ENCODE data around the gene SHC3. TPM values are rescaled to one million over a fixed set of nuclear protein-coding genes. Genes with fewer than 3 reads are reported as not detected.

SHC3 gene
- total RNA-seq, 1 experiment from 2014 or later = 0.27 TPM

DNA sequence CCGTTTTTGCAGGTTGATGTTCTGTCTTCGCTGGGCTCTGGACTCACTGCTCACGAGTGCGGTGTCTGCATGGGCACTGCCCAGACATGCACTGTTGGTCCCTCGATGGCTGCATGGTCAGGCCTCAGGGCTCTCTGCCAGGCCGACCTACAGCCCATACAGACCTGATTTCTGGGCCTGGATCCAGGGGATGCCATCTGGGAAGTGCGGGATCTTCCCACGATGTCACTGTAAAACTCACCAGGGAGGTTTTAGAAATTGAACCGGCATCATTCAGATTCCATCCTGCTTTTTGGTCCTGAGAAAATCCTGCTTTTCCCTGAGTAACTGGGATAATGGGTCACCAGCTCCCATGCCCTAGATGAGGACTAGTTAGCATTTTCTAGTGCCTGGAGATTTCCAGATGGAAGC, 178.2 kb downstream of the SHC3 start (continued):
- TF ChIP-seq, protein P1, sequence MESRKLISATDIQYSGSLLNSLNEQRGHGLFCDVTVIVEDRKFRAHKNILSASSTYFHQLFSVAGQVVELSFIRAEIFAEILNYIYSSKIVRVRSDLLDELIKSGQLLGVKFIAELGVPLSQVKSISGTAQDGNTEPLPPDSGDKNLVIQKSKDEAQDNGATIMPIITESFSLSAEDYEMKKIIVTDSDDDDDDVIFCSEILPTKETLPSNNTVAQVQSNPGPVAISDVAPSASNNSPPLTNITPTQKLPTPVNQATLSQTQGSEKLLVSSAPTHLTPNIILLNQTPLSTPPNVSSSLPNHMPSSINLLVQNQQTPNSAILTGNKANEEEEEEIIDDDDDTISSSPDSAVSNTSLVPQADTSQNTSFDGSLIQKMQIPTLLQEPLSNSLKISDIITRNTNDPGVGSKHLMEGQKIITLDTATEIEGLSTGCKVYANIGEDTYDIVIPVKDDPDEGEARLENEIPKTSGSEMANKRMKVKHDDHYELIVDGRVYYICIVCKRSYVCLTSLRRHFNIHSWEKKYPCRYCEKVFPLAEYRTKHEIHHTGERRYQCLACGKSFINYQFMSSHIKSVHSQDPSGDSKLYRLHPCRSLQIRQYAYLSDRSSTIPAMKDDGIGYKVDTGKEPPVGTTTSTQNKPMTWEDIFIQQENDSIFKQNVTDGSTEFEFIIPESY (IDR thresholded peaks at IDR 0.05; ENCODE audit: extremely low read depth, insufficient replicate concordance, low read length) = no peak
- TF ChIP-seq ZFX (IDR thresholded peaks at IDR 0.05) = no peak
- TF ChIP-seq, protein P2, sequence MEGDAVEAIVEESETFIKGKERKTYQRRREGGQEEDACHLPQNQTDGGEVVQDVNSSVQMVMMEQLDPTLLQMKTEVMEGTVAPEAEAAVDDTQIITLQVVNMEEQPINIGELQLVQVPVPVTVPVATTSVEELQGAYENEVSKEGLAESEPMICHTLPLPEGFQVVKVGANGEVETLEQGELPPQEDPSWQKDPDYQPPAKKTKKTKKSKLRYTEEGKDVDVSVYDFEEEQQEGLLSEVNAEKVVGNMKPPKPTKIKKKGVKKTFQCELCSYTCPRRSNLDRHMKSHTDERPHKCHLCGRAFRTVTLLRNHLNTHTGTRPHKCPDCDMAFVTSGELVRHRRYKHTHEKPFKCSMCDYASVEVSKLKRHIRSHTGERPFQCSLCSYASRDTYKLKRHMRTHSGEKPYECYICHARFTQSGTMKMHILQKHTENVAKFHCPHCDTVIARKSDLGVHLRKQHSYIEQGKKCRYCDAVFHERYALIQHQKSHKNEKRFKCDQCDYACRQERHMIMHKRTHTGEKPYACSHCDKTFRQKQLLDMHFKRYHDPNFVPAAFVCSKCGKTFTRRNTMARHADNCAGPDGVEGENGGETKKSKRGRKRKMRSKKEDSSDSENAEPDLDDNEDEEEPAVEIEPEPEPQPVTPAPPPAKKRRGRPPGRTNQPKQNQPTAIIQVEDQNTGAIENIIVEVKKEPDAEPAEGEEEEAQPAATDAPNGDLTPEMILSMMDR (IDR thresholded peaks at IDR 0.05 in 2 of 3, conservative IDR thresholded peaks at IDR 0.05 in 1 of 3; ENCODE audit: borderline replicate concordance in 1 of 3, insufficient read depth in 1 of 3, low read depth in 2 of 3, low read length in 2 of 3) = no peak
- no peak for TF ChIP-seq ZNF274 (IDR thresholded peaks at IDR 0.05; ENCODE audit: low read depth, low read length)

DNA sequence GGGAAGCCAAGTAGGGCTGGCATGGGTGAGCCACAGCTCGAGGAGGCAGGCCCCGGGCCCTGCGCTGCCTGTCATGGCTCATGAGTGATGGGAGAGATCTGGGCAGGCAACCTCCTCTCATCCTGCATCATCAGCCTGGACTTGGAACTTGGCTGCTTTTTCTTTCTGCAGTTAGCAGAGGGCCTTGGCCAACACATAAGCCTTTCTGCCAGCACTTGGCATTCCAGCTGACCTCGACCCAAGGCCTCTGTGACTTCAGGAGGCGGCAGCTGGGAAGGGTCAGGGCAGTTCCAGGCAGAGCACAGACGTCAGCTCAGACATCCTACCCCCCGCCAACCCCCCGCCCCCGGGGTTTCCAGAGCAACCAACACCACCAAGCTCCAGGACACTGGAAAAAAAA, 179.7 kb downstream of the SHC3 start:
- H3K36me3 ChIP-seq (ENCODE audit: control insufficient read depth in 1 of 2, insufficient read depth in 2 of 2, low read length in 2 of 2) = no peaks in the 10 kb centered on the region
- TF ChIP-seq JUND (IDR thresholded peaks at IDR 0.05) = no peak
- no peak for TF ChIP-seq CEBPB (IDR thresholded peaks at IDR 0.05; ENCODE audit: low read depth)
- TF ChIP-seq ELF1 (IDR thresholded peaks at IDR 0.05; ENCODE audit: borderline replicate concordance, low read depth) = no peak
- TF ChIP-seq TCF7L2 (IDR thresholded peaks at IDR 0.05; ENCODE audit: borderline replicate concordance, extremely low read depth, insufficient read depth, insufficient read length) = no peak
- TF ChIP-seq EZH2phosphoT487 (IDR thresholded peaks at IDR 0.05; ENCODE audit: borderline replicate concordance) = no peak
- no peak for TF ChIP-seq ZFX (IDR thresholded peaks at IDR 0.05)
- no peak for TF ChIP-seq EZH2 (IDR thresholded peaks at IDR 0.05)
- no peak for TF ChIP-seq POLR2A (IDR thresholded peaks at IDR 0.05; ENCODE audit: borderline replicate concordance, extremely low read depth, insufficient read depth, insufficient read length)
- TF ChIP-seq, protein P2 (IDR thresholded peaks at IDR 0.05 in 2 of 3, conservative IDR thresholded peaks at IDR 0.05 in 1 of 3; ENCODE audit: borderline replicate concordance in 1 of 3, insufficient read depth in 1 of 3, low read depth in 2 of 3, low read length in 2 of 3) = no peak
- TF ChIP-seq CBX3 (IDR thresholded peaks at IDR 0.05; ENCODE audit: low read depth) = no peak
- no peak for TF ChIP-seq SRF (IDR thresholded peaks at IDR 0.05; ENCODE audit: low read depth)
- TF ChIP-seq, protein P3, sequence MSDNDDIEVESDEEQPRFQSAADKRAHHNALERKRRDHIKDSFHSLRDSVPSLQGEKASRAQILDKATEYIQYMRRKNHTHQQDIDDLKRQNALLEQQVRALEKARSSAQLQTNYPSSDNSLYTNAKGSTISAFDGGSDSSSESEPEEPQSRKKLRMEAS (IDR thresholded peaks at IDR 0.05) = no peak
- RAD21 ChIA-PET (ENCODE audit: low non-redundant PET in 1 of 2, low total read pairs in 2 of 2, uncharacterized antibody in 2 of 2, unreplicated experiment in 2 of 2) = no interaction called here
- H2AFZ ChIP-seq (ENCODE audit: low read depth, low read length, poor library complexity, severe bottlenecking) = no peak overlapping the region
- H3K4me2 ChIP-seq (ENCODE audit: low read length) = no peak overlapping the region
- H4K20me1 ChIP-seq (ENCODE audit: insufficient read depth) = no peaks in the 10 kb centered on the region
- peaks cover 6% of the 10 kb centered on the region; the same call in 1 of the 2 replicates for H3K27me3 ChIP-seq (ENCODE audit: insufficient read depth, low read length)
- H3K79me2 ChIP-seq (ENCODE audit: insufficient read depth, low read length) = no peaks in the 10 kb centered on the region
- CTCF ChIA-PET = no interaction called here
- H3K4me1 ChIP-seq (ENCODE audit: control insufficient read depth in 1 of 2, insufficient read depth in 2 of 2, low read length in 2 of 2) = peaks cover 0 to 8% of the 10 kb centered on the region in 2 experiments; a peak in 1 of 4 replicates
- H3K27ac ChIP-seq (ENCODE audit: low read depth, low read length) = no peak overlapping the region
- no TSS peak for BruUV-seq (replicated peaks)
- POLR2A ChIA-PET = no interaction called here
- no peaks in the 10 kb centered on the region for H3K9me3 ChIP-seq (ENCODE audit: control insufficient read depth in 1 of 2, insufficient read depth in 1 of 2, low read depth in 1 of 2, low read length in 2 of 2)
- intact Hi-C loops (cut with micrococcal nuclease) = no loop called here
- H3K4me3 ChIP-seq (replicated peaks in 1 of 2; ENCODE audit: low read depth in 1 of 2, low read length in 2 of 2) = no peak overlapping the region
- ATAC-seq (no peak), DNase-seq (ENCODE audit: low read depth, low spot score) (no peak)
- no peaks in the 10 kb centered on the region for H3K9me2 ChIP-seq (ENCODE audit: insufficient read depth)
- H3K9ac ChIP-seq (ENCODE audit: low read length) = no peak overlapping the region

Data from HCT116 (cell line).